ENCODE measurements around the gene CAB39.

DNA sequence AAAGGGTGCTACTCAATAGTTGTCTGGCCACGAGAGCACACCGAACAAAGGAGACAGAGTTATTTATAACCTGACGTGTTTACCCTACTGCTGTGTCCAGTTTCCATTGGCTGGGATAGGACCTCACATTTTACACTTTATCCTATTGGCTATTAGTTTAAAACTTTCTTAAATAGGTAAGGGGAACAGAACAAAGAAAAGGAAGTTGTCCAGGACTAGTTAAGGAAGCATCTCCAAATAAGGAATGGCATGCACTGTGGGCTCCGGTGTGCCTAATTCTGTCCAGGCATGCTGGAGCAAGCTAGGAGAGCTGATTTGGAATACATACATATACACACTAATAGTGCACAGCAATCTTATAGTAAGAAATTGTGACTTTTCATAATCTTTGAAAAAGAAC lies 72.2 kb downstream of the CAB39 start:
- TF ChIP-seq POLR2A (IDR thresholded peaks at IDR 0.05; ENCODE audit: low read depth): no peak
- no peak for TF ChIP-seq CTCF (IDR thresholded peaks at IDR 0.05)
